Hepatocyte (in vitro differentiated cells): ENCODE data around the gene LRRC45. TPM values are rescaled to one million over a fixed set of nuclear protein-coding genes. Genes with fewer than 3 reads are reported as not detected.
A peak's percentile ranks its signal among the peaks of the same experiment; 100 is the strongest.

Experiments used
- DNase-seq: peaks from one replicate; pipeline ENCODE4 v3.0.0-alpha.2; 2016; ENCODE audit warnings: low spot score
- H2AFZ ChIP-seq: fragments of 200-600 bp; sonication (generic); 2 replicates; pipeline ENCODE4 v1.6.0; 2016; ENCODE audit warnings: antibody characterized with exemption, mild to moderate bottlenecking
- H3K27ac ChIP-seq: fragments of 200-600 bp; sonication (generic); 2 replicates; pipeline ENCODE4 v1.5.1; 2016; ENCODE audit warnings: mild to moderate bottlenecking
- H3K27me3 ChIP-seq: fragments of 200-600 bp; sonication (generic); 2 replicates; pipeline ENCODE4 v1.6.1; 2016
- H3K36me3 ChIP-seq: fragments of 200-600 bp; sonication (generic); replicated peaks from 2 replicates; pipeline ENCODE4 v1.5.1; 2016; ENCODE audit warnings: low read depth; ENCODE audit not compliant: insufficient read depth
- H3K4me1 ChIP-seq: fragments of 200-600 bp; sonication (generic); 2 replicates; pipeline ENCODE4 v1.5.1; 2016; ENCODE audit warnings: mild to moderate bottlenecking, moderate library complexity; ENCODE audit not compliant: insufficient read depth
- H3K4me2 ChIP-seq: fragments of 200-600 bp; sonication (generic); 2 replicates; pipeline ENCODE4 v1.6.0; 2016
- H3K4me3 ChIP-seq: fragments of 200-600 bp; sonication (generic); 2 replicates; pipeline ENCODE4 v1.5.1; 2016; ENCODE audit warnings: mild to moderate bottlenecking
- H3K79me2 ChIP-seq: fragments of 200-600 bp; sonication (generic); 2 replicates; pipeline ENCODE4 v1.6.0; 2017; ENCODE audit warnings: mild to moderate bottlenecking
- H3K9me2 ChIP-seq: fragments of 200-600 bp; sonication (generic); replicated peaks from 2 replicates; pipeline ENCODE4 v1.6.0; 2017; ENCODE audit warnings: mild to moderate bottlenecking; ENCODE audit not compliant: insufficient read depth
- H3K9me3 ChIP-seq: fragments of 200-600 bp; sonication (generic); 2 replicates; pipeline ENCODE4 v1.5.1; 2016; ENCODE audit warnings: low read depth, mild to moderate bottlenecking
- H4K20me1 ChIP-seq: fragments of 200-600 bp; sonication (generic); 2 replicates; pipeline ENCODE4 v1.6.0; 2016; ENCODE audit warnings: mild to moderate bottlenecking; ENCODE audit not compliant: insufficient read depth, poor library complexity, severe bottlenecking
- CTCF ChIP-seq: fragments of 200-600 bp; sonication (generic); IDR thresholded peaks from 2 replicates; pipeline ENCODE4 v1.5.1; 2016; ENCODE audit warnings: antibody characterized with exemption, mild to moderate bottlenecking; ENCODE audit not compliant: poor library complexity
- EZH2 ChIP-seq: fragments of 200-600 bp; sonication (generic); IDR thresholded peaks from 2 replicates; pipeline ENCODE4 v1.6.1; 2016; ENCODE audit warnings: antibody characterized with exemption, mild to moderate bottlenecking, borderline replicate concordance
- EZH2phosphoT487 ChIP-seq: fragments of 200-600 bp; sonication (generic); IDR thresholded peaks from one replicate; pipeline ENCODE4 v1.6.1; 2018; ENCODE audit warnings: antibody characterized with exemption, mild to moderate bottlenecking, low read depth, moderate library complexity; ENCODE audit not compliant: unreplicated experiment, severe bottlenecking
- WGBS: methylation state at CpG from one replicate; pipeline ENCODE4 v1.1.6; 2016; ENCODE audit warnings: low lambda C conversion rate; ENCODE audit errors: missing lambda C conversion rate; 5-methylcytosine and 5-hydroxymethylcytosine counted together
- polyA plus RNA-seq: library from polyadenylated mRNA; unstranded; fragments of >200 nt; fragmentation: Nextera tagmentation; extraction: Ambion mirVana; gene quantifications from 2 replicates; pipeline ENCODE4 v1.2.1, GENCODE V29; 2016
- total RNA-seq: library from RNA; depleted of rRNA; stranded (reverse); fragments of >200 nt; gene quantifications from 2 replicates; pipeline ENCODE4 v1.2.3, GENCODE V29; 2014

Gene LRRC45
- total and polyA plus RNA-seq, 2 experiments from 2014 or later = 12.8 to 14.7 TPM

- Histone ChIP-seq H3K27me3 (no peaks in the 10 kb centered on the region), H4K20me1 (no peaks in the 10 kb centered on the region), H3K79me2 (peaks cover 17% of the 10 kb centered on the region)
These were observed 39.2 kb downstream of the LRRC45 start for GRCh38 chr17:82062076-82062983.

GRCh38 chr17:82062984-82063368, 39.9 kb downstream of the LRRC45 start:
- H3K27me3 ChIP-seq = no peaks in the 10 kb centered on the region
- H3K79me2 ChIP-seq = peaks cover 17% of the 10 kb centered on the region
- H3K36me3 ChIP-seq = no peaks in the 10 kb centered on the region
- TF ChIP-seq EZH2 = no peak
- TF ChIP-seq EZH2phosphoT487 = no peak
- TF ChIP-seq CTCF = no peak
- peaks cover 12% of the 10 kb centered on the region for H3K4me1 ChIP-seq
- 95% methylated on average over 9 of the region's 9 CpGs for WGBS
- H3K27ac ChIP-seq = no peak overlapping the region
- H3K4me3 ChIP-seq = no peak overlapping the region
- H3K9me3 ChIP-seq = no peaks in the 10 kb centered on the region
- H2AFZ ChIP-seq = no peak overlapping the region
- H4K20me1 ChIP-seq = no peaks in the 10 kb centered on the region
- H3K9me2 ChIP-seq = no peaks in the 10 kb centered on the region
- DNase-seq = no peak
- H3K4me2 ChIP-seq = no peak overlapping the region

More at GRCh38 chr17:82062076-82062983, 39.2 kb downstream of the LRRC45 start:
- H3K4me1 ChIP-seq = peaks cover 12% of the 10 kb centered on the region
- H3K4me3 ChIP-seq = no peak overlapping the region
- TF ChIP-seq CTCF (no peak), EZH2 (no peak), EZH2phosphoT487 (no peak)
- H2AFZ ChIP-seq = no peak overlapping the region
- no peaks in the 10 kb centered on the region for H3K9me3 ChIP-seq
- no peak overlapping the region for H3K4me2 ChIP-seq
- no peaks in the 10 kb centered on the region for H3K36me3 ChIP-seq
- no peaks in the 10 kb centered on the region for H3K9me2 ChIP-seq
- H3K27ac ChIP-seq = no peak overlapping the region
- no peak for DNase-seq
- 94% methylated on average over 24 of the region's 24 CpGs for WGBS

GRCh38 chr17:82063424-82064415, 40.6 kb downstream of the LRRC45 start:
- H4K20me1 ChIP-seq = no peaks in the 10 kb centered on the region
- H3K79me2 ChIP-seq = peaks cover 17% of the 10 kb centered on the region
- H3K27me3 ChIP-seq = no peaks in the 10 kb centered on the region
- TF ChIP-seq EZH2 (no peak), CTCF (no peak), EZH2phosphoT487 (no peak)
- H3K4me1 ChIP-seq = peaks cover 12% of the 10 kb centered on the region
- no peak overlapping the region for H3K4me3 ChIP-seq
- H3K36me3 ChIP-seq = no peaks in the 10 kb centered on the region
- no peak overlapping the region for H3K27ac ChIP-seq
- H3K4me2 ChIP-seq = peak overlapping the region; percentile 97
- no peak for DNase-seq
- WGBS = 90% methylated on average over 20 of the region's 20 CpGs
- H2AFZ ChIP-seq = no peak overlapping the region
- H3K9me3 ChIP-seq = no peaks in the 10 kb centered on the region
- no peaks in the 10 kb centered on the region for H3K9me2 ChIP-seq
